GM19193 (cell line): ENCODE measurements around the gene TRMU.

Experiments
- POLR2A ChIP-seq: IDR thresholded peaks from 4 replicates; pipeline ENCODE4 v1.6.1; 2011; ENCODE audit not compliant: insufficient read depth, insufficient read length; ENCODE audit errors: extremely low read depth

Gene TRMU

GRCh38 chr22:46376908-46377524 is 41.5 kb downstream of the TRMU start:
- TF ChIP-seq POLR2A, result no peak

- no peak for TF ChIP-seq POLR2A
Measured at GRCh38 chr22:46377525-46378425, 42.3 kb downstream of the TRMU start.

DNA sequence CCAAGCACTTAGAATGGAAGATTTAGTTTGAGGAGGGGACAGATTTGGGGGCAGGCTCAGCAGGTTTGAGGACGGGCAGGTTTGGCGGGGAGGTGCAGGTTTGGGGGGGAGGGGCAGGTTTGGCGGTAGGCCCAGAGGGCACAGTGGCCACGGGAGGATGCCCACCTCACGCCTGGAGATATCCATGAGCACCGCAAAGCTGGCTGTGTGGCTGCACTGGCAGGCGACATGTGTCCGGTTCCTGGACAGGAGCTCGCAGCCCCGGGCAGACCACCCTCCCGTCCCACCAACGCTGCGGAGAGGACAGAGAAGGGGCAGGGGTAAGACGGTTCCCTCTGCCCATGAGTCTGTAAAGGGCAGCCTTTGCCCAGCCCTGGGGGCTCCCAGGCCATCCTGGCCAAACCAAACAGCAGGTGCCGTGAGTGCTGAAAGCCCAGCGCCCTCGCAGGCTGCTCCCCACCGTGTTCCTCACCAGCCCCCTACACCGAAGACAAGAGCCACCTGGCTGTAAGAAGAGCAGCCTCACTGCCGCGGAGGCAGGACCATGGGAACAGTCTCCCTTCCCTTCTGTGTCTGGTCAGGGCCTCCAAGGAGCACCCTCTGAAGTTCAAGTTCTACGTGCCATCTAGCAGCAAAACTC is 43.0 kb downstream of the TRMU start:
- TF ChIP-seq POLR2A, result no peak

GRCh38 chr22:46379066-46379930 is 43.8 kb downstream of the TRMU start:
- no peak for TF ChIP-seq POLR2A

DNA sequence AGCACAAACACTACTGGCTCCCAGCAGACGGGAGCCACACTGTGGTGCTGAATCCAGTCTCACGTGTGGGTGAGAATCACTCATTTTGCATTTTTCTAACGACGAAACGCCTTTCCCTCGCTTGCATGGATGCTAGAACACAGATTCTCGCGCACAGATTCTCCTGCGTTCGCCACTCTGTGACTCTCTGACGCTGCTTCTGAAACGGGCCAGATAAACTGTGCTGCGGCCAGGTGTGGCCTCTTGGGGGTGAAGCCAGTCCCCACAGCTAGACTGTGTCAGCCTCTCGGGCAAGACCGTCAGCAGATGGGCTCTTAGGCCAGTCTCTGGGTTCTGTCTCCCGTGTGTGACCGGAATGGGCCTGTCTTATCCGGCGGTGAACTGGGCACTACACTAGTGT is 44.6 kb downstream of the TRMU start:
- no peak for TF ChIP-seq POLR2A

- no peak for TF ChIP-seq POLR2A
Measured at GRCh38 chr22:46380581-46380980, 45.1 kb downstream of the TRMU start.

GRCh38 chr22:46381142-46381541 is 45.6 kb downstream of the TRMU start:
- TF ChIP-seq POLR2A, result no peak

DNA sequence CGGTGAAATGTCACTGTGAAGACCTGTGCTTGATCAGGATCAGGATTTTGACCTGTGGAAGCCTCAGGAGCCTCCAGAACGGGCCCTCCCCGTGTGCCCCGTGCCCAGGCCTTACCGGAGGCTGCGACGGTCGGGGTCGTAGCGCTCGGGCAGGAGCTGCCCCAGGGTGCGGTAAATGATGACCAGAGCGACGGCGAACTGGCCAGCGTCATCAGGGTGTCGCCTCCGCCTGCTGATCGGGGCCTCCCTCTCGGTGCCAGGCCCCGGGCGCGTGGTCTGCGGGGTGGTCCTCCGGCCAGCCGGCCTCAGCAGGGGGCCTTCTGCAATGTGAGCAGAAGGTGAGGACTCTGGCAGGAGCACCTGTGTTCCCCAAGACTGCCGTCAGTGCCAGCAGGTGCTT is 46.2 kb downstream of the TRMU start:
- TF ChIP-seq POLR2A, result no peak

DNA sequence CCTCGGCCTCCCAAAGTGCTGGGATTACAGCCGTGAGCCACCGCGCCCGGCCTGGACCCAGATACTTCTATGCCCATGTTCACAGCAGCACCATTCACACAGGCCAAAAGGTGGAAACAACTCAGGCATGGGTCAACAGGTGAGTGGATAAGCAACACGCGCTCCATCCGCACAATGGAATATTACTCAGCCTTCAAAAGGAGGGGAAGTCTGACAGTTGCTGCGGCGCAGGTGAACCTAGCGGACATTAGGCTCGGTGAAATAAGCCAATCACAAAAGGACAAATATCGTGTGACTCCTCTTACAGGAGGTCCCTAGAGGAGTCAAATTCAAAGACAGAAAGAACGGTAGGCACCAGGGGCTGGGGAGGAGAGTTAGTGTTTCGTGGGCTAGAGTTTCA is 47.0 kb downstream of the TRMU start:
- no peak for TF ChIP-seq POLR2A

GRCh38 chr22:46386312-46386711 is 50.8 kb downstream of the TRMU start:
- no peak for TF ChIP-seq POLR2A

DNA sequence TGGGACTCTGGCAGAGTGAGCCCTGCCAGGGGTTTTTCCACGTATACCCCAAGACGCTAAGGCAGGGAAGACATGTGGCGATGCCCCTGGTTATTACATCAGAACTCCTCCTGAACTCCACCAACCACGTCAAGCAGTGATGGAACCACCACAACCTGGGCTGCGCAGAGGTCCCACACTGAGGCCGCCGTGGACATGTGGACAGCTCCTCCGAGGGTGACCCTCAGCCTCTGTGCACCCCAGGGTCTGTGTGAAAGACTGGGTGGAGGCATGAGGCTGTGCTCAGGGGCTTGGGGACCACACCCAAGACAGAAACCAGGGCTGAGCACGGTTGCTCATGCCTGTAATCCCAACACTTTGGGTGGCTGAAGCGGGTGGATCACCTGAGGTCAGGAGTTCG is 52.2 kb downstream of the TRMU start:
- no peak for TF ChIP-seq POLR2A

- no peak for TF ChIP-seq POLR2A
Measured at GRCh38 chr22:46388647-46389046, 53.1 kb downstream of the TRMU start.

- TF ChIP-seq POLR2A, result no peak
Measured at GRCh38 chr22:46389081-46389480, 53.6 kb downstream of the TRMU start.

DNA sequence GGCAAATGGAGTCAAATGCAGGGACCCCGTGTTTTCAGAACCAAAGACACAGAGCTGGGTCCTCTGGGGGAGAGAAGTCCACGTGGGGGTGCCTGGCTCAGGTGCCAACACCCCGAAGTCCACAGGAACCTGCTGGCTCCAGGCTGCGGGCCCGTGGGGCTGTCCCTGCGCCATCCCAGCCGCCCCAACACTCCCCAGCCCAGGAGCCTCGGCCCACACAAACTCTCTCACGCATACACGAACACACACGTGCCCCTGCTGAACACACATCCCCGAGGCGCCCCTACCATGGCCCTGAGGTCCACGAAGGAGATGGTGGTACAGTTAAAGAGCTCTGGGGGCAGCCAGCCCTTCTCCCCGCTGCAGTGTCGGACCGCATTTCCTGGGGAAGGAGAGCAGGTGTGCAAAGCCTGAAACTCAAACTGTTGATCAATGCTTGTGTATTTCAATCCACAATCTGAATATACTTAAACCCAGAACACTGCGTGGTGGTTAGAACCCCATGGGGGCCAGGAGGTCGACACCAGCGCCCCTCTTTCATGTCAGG is 54.7 kb downstream of the TRMU start:
- TF ChIP-seq POLR2A, result no peak

DNA sequence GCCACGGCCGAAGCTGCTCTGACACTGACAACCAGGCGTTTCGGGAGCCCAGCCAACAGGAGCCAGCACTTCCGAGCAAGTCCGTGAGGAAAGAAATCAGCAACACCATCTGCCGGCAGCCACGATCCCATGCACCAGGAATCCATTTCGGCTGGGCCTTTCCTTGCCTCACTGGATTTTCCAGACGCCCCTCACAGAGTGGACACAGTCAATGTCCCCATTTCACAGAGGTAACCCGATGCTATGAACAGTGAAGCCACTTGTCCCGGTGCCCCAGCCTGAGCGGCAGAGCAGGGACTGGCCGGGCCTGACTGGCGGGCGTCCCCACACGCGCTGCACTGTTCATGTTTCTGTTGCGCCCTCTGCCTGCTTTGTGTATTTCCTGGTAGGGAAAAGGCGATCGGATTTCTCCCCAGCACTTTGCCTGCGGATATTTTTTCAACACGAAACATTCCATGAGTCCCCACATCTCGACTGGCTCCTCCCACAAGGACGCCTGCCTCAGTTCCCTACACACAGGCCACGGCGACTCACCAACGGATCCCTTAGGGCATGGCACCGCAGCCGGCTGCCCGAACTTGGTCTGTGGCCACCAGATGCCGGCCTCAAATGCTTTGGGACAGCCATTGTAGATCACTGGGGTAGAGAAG is 55.3 kb downstream of the TRMU start:
- TF ChIP-seq POLR2A, result no peak
